ENCODE measurements around the gene USP1. TPM values are rescaled to one million over a fixed set of nuclear protein-coding genes. Genes with fewer than 3 reads are reported as not detected.

Gene USP1
- total RNA-seq, 1 donor from 2014 or later, result 14.1 TPM

DNA sequence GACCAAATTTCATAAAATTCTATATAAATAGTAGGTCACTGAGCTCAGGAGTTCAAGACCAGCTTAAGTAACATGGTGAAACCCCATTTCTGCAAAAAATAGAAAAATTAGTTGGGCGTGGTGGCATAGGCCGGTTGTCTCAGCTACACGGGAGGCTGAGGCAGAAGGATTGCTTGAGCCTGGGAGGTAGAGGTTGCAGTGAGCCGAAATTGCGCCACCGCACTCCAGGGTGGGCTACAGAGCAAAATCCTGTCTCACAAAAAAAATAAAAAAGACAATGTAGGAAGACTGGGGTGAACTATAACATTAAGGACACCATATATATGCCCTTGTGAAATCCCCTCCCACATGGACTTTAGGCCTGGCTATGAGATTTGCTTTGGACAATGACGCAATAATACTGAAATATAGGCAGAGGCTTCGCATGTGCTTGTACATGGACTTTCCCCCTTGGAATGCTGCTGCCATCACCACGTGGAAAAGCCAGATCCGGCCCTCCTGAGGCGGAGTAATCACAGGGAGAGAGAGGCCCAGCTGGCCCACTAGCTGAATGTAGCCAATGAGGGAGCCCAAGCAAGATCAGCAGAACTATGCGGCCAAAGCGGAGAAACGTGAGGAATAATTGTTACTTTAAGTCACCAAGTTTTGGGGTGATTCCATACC is 13.1 kb upstream of the USP1 start:
- DNase-seq (ENCODE audit: missing footprints) (no peak), ATAC-seq (no peak)
- intact Hi-C loops (cut with DNase I), result no loop called here

DNA sequence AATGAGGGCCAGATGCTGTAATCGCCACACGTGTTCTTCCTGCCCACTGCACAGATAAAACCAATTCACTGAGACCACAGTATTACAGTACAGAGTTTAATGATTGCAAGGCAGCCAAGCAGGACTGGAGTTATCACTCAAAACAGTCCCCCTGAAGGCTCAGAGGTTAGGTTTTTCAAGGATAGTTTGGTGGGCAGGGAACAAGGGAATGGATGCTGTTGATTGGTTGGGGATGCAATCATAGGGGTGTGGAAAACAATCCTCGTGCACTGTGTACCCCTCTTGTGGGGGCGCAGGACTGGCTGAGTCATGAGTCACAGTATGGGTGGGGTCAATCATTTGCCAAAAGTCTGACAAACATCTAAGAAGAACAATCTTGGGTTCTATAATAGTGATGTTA is 12.4 kb upstream of the USP1 start:
- DNase-seq (ENCODE audit: missing footprints) (no peak), ATAC-seq (no peak)

GRCh38 chr1:62425041-62425440 is 11.8 kb upstream of the USP1 start:
- intact Hi-C loops (cut with DNase I), result no loop called here
- DNase-seq (ENCODE audit: missing footprints) (no peak), ATAC-seq (no peak)

More for the DNA sequence above, 12.4 kb upstream of the USP1 start:
- intact Hi-C loops (cut with DNase I), result no loop called here

DNA sequence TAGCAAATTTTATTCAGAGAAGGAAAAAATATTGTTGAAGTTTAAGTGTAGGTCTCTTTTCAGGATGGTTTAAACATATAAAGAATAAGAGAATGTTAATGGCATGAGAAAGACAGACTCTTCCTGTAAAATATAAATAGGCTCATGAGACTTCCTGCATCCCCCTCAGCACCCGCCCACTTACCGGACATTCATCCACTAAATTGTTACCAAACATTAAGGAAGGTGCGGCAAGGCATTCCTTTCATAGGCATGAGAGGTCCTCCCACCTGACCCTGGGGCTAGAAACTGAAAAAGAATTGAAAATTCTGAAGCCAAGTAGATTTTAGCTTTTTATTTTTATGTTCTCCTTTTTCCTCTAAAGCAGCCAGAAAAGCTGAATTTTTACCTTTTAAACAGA is 10.6 kb upstream of the USP1 start:
- no peak for DNase-seq (ENCODE audit: missing footprints)

DNA sequence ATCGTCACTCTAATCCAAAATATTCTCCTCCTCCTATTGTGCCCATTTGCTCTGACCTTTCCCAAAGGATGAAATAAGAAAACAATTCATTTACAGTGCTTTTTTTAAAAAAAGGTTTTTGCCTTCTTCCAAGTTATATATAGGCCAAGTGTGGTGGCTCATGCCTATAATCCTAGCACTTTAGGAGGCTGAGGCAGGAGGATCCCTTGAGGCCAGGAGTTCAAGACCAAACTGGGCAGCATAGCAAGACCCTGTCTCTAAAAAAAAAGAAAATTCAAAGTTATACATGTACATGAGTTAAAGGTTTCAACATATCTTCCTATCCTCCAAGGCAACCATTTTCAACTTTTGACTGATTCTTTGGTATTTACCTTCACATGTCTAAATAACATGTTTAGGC is 10.1 kb upstream of the USP1 start:
- ATAC-seq, result no peak
- intact Hi-C loops (cut with DNase I), result no loop called here
- no peak for DNase-seq (ENCODE audit: missing footprints)

More for the DNA sequence above, 10.6 kb upstream of the USP1 start:
- ATAC-seq, result no peak
- intact Hi-C loops (cut with DNase I), result no loop called here

GRCh38 chr1:62428351-62428750 is 8.5 kb upstream of the USP1 start:
- no peak for ATAC-seq
- intact Hi-C loops (cut with DNase I), result no loop called here
- DNase-seq (ENCODE audit: missing footprints), result no peak

DNA sequence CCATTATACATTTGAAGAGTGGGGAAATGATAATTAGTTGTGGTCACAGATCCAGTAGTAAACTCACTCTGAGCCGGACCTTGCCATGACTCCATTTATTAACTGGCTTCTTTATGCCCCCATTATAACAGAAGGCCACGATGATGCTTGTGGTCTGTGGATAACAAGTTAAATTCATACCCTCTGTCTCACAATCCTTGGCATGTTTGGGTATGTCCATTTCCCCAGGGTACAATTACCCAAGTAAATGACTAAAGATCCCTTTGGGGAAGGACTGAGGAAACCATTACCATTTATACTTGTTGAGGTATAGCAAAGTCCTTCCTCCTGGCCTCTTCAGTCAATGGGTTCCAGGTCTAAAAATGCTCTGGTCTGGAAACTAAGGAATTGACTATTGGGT is 7.3 kb upstream of the USP1 start:
- intact Hi-C loops (cut with DNase I), result no loop called here
- DNase-seq (ENCODE audit: missing footprints) (no peak), ATAC-seq (no peak)

DNA sequence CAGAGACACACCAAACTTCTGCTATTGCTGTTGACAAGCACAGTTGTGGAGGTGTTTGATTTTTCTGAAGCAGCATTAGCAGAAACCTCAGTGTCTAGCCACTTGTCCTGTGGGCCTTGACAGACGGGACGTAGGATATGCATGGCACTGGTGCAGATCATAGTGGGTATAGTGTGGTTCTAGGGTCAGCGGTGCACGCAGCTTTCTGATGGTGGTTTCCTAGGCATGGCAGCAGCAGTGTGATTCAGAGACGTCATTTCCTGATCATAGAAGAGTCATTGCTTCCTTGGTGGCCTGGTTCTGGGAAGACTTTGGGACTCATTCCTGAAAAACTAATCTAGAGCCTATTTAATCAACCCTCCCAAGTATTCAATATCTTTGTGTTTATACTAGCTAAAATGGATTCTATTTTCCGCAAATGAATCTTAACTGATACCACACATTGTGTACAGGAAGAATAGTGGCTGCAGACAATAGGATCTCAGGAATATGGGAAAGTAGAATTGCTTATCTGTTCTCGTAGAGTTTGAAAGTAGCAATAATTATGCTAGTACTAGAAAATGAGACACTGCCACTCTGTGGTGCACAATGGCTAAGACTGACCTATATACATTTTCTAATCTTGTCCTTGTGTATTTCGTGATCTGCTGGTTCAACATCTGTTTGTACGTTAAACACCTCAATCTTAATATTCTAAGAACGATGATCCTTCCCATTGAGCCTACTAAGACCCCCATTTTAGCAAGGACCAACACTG is 2.8 kb upstream of the USP1 start:
- no peak for DNase-seq (ENCODE audit: missing footprints)
- ATAC-seq, result no peak
- intact Hi-C loops (cut with DNase I), result no loop called here

- ATAC-seq, result no peak
- intact Hi-C loops (cut with DNase I), result no loop called here
These were observed 2.2 kb upstream of the USP1 start for GRCh38 chr1:62434618-62435001.

DNA sequence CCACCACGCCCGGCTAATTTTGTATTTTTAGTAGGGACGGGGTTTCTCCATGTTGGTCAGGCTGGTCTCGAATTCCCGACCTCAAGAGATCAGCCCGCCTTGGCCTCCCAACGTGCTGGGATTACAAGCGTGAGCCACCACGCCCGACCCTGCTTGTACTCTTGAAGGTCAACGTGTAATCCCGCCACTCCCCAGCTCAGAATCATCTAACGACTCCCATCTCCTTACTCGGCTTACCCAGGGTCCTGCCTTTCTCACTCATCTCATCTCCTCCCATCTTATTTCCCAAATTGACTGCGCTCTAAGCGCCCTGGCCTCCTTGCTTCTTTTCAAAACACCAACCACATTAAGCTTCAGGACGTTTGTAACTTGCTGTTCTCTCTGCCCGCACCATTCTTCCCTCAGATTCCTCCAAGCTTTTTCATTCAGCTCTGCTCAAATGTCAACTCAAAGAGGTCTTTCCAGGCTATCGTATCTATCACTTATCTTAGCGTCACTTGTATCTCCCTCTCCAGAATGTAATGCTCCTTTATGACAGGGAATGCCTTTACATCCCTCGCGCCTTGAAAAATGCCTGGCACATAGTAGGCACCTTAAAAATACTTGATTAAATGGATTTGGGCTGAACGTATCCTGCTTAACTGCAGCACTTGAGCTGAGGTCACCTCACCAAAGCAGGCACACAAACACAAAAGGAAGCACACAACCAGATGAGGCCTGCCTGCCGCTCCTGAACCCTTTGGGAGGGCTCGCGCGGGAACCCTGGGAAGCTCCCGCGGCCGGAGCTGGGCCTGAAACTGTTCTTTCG is 1.4 kb upstream of the USP1 start:
- peak; percentile 18 for ATAC-seq
- intact Hi-C loops (cut with DNase I), result loop anchor here (2.0 kb wide), 1 partner anchor 347 kb away; no protein-coding TSS in a partner anchor
- DNase-seq (ENCODE audit: missing footprints), result no peak

More at GRCh38 chr1:62434618-62435001, 2.2 kb upstream of the USP1 start:
- DNase-seq (ENCODE audit: missing footprints), result no peak

GRCh38 chr1:62436039-62436465 is 797 bp upstream of the USP1 start:
- intact Hi-C loops (cut with DNase I), result loop anchor here (2.0 kb wide), 1 partner anchor 347 kb away; no protein-coding TSS in a partner anchor
- peak; percentile 99 for DNase-seq (ENCODE audit: missing footprints)

DNA sequence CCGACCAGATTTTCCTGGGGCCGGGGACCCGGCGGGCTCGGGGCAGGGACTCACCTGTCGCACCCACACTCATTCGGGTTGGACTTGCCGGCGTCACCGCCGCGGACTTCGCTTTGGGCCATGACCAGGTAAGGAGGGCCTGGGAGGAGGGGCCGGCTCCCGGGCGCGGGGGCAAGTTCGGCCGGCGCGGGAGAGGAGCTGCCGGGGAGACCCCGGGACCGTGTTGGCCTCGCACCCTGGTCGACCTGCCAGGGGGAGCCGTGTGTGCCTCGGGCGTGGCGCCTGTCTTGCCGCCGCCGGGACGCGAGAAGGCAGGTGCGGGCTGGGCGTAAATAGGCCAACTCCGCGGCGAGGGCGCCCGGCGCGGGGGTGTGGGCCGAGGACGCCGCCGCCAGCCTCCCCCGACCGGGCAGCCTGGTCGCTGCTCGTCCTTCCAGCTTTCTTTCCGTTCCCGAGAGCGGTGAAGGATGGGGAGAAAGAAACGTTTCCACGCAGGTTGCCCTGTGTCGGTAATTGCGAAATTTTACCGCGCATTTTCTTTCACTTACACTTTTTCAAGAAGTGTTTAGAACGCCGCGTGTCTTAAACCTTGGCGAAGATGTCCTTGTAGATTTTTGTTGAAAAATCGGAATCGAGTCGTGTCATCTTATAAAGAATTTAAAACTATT is 558 bp downstream of the USP1 start:
- DNase-seq (ENCODE audit: missing footprints) (peak; percentile 74), ATAC-seq (peak; percentile 5)
- intact Hi-C loops (cut with DNase I), result loop anchor here (2.0 kb wide), 1 partner anchor 345 kb away; no protein-coding TSS in a partner anchor

More at GRCh38 chr1:62436039-62436465, 797 bp upstream of the USP1 start:
- ATAC-seq, result peak; percentile 92

GRCh38 chr1:62438163-62438562 is 1.3 kb downstream of the USP1 start:
- no peak for DNase-seq (ENCODE audit: missing footprints)
- no peak for ATAC-seq
- intact Hi-C loops (cut with DNase I), result no loop called here

- ATAC-seq (no peak), DNase-seq (ENCODE audit: missing footprints) (no peak)
- intact Hi-C loops (cut with DNase I), result no loop called here
These were observed 3.0 kb downstream of the USP1 start for GRCh38 chr1:62439652-62440371.

- DNase-seq (ENCODE audit: missing footprints) (no peak), ATAC-seq (no peak)
- intact Hi-C loops (cut with DNase I), result no loop called here
These were observed 7.9 kb downstream of the USP1 start for GRCh38 chr1:62444701-62445100.

GRCh38 chr1:62448221-62448933 is 11.5 kb downstream of the USP1 start:
- no peak for DNase-seq (ENCODE audit: missing footprints)
- ATAC-seq, result no peak
- intact Hi-C loops (cut with DNase I), result no loop called here

DNA sequence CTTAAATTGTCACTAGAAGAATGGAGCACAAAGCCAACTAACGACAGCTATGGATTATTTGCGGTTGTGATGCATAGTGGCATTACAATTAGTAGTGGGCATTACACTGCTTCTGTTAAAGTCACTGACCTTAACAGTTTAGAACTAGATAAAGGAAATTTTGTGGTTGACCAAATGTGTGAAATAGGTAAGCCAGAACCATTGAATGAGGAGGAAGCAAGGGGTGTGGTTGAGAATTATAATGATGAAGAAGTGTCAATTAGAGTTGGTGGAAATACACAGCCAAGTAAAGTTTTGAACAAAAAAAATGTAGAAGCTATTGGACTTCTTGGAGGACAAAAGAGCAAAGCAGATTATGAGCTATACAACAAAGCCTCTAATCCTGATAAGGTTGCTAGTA is 13.5 kb downstream of the USP1 start:
- no peak for ATAC-seq
- intact Hi-C loops (cut with DNase I), result no loop called here
- no peak for DNase-seq (ENCODE audit: missing footprints)

GRCh38 chr1:62452951-62453350 is 16.1 kb downstream of the USP1 start:
- no peak for ATAC-seq
- intact Hi-C loops (cut with DNase I), result no loop called here
- DNase-seq (ENCODE audit: missing footprints), result no peak
